GM19035 (cell line): ENCODE data around the gene USP35.

Experiments used
- ATAC-seq: cut with Tn5 transposase; IDR thresholded peaks from one replicate; pipeline ENCODE4 v1.9.1; 2021; ENCODE audit not compliant: unreplicated experiment

USP35 gene

GRCh38 chr11:78195917-78196560 is 7.3 kb downstream of the USP35 start:
- ATAC-seq: no peak

GRCh38 chr11:78196661-78197091 is 8.0 kb downstream of the USP35 start:
- ATAC-seq: no peak

- ATAC-seq: no peak
These were observed 9.1 kb downstream of the USP35 start for GRCh38 chr11:78197816-78198215.

- no peak for ATAC-seq
These were observed 10.4 kb downstream of the USP35 start for GRCh38 chr11:78199015-78199652.

GRCh38 chr11:78199653-78200015 is 10.9 kb downstream of the USP35 start:
- ATAC-seq: no peak

GRCh38 chr11:78200061-78200460 is 11.3 kb downstream of the USP35 start:
- no peak for ATAC-seq

- no peak for ATAC-seq
These were observed 11.8 kb downstream of the USP35 start for GRCh38 chr11:78200553-78200952.

GRCh38 chr11:78201096-78201818 is 12.5 kb downstream of the USP35 start:
- ATAC-seq: no peak

- no peak for ATAC-seq
These were observed 14.0 kb downstream of the USP35 start for GRCh38 chr11:78202733-78203167.

GRCh38 chr11:78203184-78203583 is 14.5 kb downstream of the USP35 start:
- no peak for ATAC-seq

- no peak for ATAC-seq
These were observed 16.5 kb downstream of the USP35 start for GRCh38 chr11:78205256-78205655.

- ATAC-seq: no peak
These were observed 17.0 kb downstream of the USP35 start for GRCh38 chr11:78205691-78206090.

GRCh38 chr11:78207532-78208256 is 19.0 kb downstream of the USP35 start:
- no peak for ATAC-seq

- no peak for ATAC-seq
These were observed 19.8 kb downstream of the USP35 start for GRCh38 chr11:78208257-78209165.

- no peak for ATAC-seq
These were observed 20.8 kb downstream of the USP35 start for GRCh38 chr11:78209478-78209877.

- ATAC-seq: no peak
These were observed 21.4 kb downstream of the USP35 start for GRCh38 chr11:78210000-78210608.

GRCh38 chr11:78211565-78211964 is 22.8 kb downstream of the USP35 start:
- ATAC-seq: no peak

- no peak for ATAC-seq
These were observed 24.1 kb downstream of the USP35 start for GRCh38 chr11:78212586-78213371.
